Smooth muscle cell (in vitro differentiated cells): ENCODE measurements around the gene SIX3. TPM values are rescaled to one million over a fixed set of nuclear protein-coding genes. Genes with fewer than 3 reads are reported as not detected.

Experiments
- DNase-seq: peaks from one replicate; lab custom pipeline; 2025; ENCODE audit not compliant: unreplicated experiment; lab: John Stamatoyannopoulos, UW
- H2AFZ ChIP-seq: fragments of 200-600 bp; sonication (generic); 2 replicates; pipeline ENCODE4 v1.6.0; 2016; ENCODE audit warnings: antibody characterized with exemption, low read depth, mild to moderate bottlenecking
- H3F3A ChIP-seq: fragments of 200-600 bp; sonication (generic); 2 replicates; pipeline ENCODE4 v1.6.0; 2017; ENCODE audit warnings: antibody characterized with exemption, low read depth
- H3K27ac ChIP-seq: fragments of 200-600 bp; sonication (generic); 2 replicates; pipeline ENCODE4 v1.5.1; 2016; ENCODE audit warnings: low read depth, mild to moderate bottlenecking
- H3K27me3 ChIP-seq: fragments of 200-600 bp; sonication (generic); 2 replicates; pipeline ENCODE4 v1.6.1; 2016; ENCODE audit warnings: low read depth, mild to moderate bottlenecking
- H3K36me3 ChIP-seq: fragments of 200-600 bp; sonication (generic); 2 replicates; pipeline ENCODE4 v1.5.1; 2016; ENCODE audit warnings: low read depth
- H3K4me1 ChIP-seq: fragments of 200-600 bp; sonication (generic); 2 replicates; pipeline ENCODE4 v1.5.1; 2016; ENCODE audit warnings: low read depth
- H3K4me2 ChIP-seq: fragments of 200-600 bp; sonication (generic); 2 replicates; pipeline ENCODE4 v1.6.0; 2016; ENCODE audit warnings: mild to moderate bottlenecking
- H3K4me3 ChIP-seq: fragments of 200-600 bp; sonication (generic); 2 replicates; pipeline ENCODE4 v1.5.1; 2016; ENCODE audit warnings: mild to moderate bottlenecking
- H3K79me2 ChIP-seq: fragments of 200-600 bp; sonication (generic); 2 replicates; pipeline ENCODE4 v1.6.0; 2016; ENCODE audit warnings: low read depth, mild to moderate bottlenecking
- H3K9ac ChIP-seq: fragments of 200-600 bp; sonication (generic); 2 replicates; pipeline ENCODE4 v1.6.0; 2016; ENCODE audit warnings: low read depth
- H3K9me3 ChIP-seq: fragments of 200-600 bp; sonication (generic); replicated peaks from 2 replicates; pipeline ENCODE4 v1.5.1; 2016; ENCODE audit warnings: low read depth
- H4K20me1 ChIP-seq: fragments of 200-600 bp; sonication (generic); 2 replicates; pipeline ENCODE4 v1.6.0; 2016; ENCODE audit warnings: low read depth
- whole genome bisulfite sequencing: methylation state at CpG from one replicate; pipeline ENCODE4 v1.1.7; 2016; ENCODE audit warnings: low lambda C conversion rate; 5-methylcytosine and 5-hydroxymethylcytosine counted together
- polyA plus RNA-seq: library from polyadenylated mRNA; unstranded; fragments of >200 nt; fragmentation: Nextera tagmentation; extraction: Ambion mirVana; gene quantifications from 2 replicates; pipeline ENCODE4 v1.2.1, GENCODE V29; 2016
- small RNA-seq: library from RNA; depleted of rRNA; stranded (forward); fragments of <200 nt; gene quantifications from one replicate; pipeline ENCODE3, GENCODE V24; 2014
- total RNA-seq: library from RNA; depleted of rRNA; stranded (reverse); fragments of >200 nt; gene quantifications from 2 replicates; pipeline ENCODE4 v1.2.3, GENCODE V29; 2014
- TF ChIP-seq, protein P1 (sequence below): fragments of 200-600 bp; sonication (generic); IDR thresholded peaks from 2 replicates; pipeline ENCODE4 v1.5.1; 2017; ENCODE audit warnings: borderline replicate concordance, mild to moderate bottlenecking, antibody characterized with exemption; ENCODE audit not compliant: insufficient read depth, poor library complexity, severe bottlenecking

SIX3 gene
- total and polyA plus RNA-seq, 2 experiments from 2014 or later = not detected

DNA sequence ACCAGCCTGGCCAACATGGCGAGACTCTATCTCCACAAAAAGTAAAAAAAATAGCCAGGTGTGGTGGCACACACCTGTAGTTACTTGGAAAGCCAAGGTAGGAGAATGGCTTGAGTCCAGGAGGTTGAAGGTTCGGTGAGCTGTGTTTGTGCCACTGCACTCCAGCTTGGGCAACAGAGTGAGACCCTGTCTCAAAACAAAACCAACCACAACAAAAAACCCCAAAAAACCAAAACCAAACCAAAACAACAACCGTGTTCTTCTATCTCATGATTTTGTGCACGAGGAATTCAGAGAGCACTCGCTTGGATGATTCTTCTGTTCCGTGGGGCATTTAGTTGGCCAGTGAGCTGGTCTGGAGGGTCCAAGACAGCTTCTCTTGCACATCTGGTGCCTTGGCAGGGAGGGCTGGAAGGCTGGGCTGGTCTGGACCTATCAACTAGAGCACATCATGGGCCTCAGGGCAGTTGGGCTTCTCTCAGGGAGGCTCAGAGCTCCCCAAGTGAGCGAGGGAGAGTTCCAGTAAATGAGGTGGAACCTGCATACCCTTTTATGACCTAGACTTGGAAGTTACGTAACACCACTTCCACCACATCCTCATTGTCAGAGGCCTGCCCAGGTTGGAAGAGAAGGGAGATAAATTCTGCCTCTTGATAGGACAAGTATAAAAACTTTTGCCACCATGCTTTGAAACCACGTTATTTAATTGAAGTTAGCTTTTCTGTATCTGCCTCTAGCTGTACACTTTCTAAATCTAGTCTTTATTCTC is 42.5 kb downstream of the SIX3 start:
- Histone ChIP-seq H4K20me1 (no peaks in the 10 kb centered on the region), H3K4me2 (no peak overlapping the region), H2AFZ (no peak overlapping the region), H3K4me1 (no peaks in the 10 kb centered on the region), H3K36me3 (no peaks in the 10 kb centered on the region), H3K9ac (no peak overlapping the region), H3K27me3 (peaks cover 9% of the 10 kb centered on the region), H3K79me2 (no peaks in the 10 kb centered on the region), H3K27ac (no peak overlapping the region), H3K4me3 (no peak overlapping the region), H3F3A (no peaks in the 10 kb centered on the region), H3K9me3 (no peaks in the 10 kb centered on the region)
- WGBS = 81% methylated on average over 9 of the region's 9 CpGs
- TF ChIP-seq, protein P1, sequence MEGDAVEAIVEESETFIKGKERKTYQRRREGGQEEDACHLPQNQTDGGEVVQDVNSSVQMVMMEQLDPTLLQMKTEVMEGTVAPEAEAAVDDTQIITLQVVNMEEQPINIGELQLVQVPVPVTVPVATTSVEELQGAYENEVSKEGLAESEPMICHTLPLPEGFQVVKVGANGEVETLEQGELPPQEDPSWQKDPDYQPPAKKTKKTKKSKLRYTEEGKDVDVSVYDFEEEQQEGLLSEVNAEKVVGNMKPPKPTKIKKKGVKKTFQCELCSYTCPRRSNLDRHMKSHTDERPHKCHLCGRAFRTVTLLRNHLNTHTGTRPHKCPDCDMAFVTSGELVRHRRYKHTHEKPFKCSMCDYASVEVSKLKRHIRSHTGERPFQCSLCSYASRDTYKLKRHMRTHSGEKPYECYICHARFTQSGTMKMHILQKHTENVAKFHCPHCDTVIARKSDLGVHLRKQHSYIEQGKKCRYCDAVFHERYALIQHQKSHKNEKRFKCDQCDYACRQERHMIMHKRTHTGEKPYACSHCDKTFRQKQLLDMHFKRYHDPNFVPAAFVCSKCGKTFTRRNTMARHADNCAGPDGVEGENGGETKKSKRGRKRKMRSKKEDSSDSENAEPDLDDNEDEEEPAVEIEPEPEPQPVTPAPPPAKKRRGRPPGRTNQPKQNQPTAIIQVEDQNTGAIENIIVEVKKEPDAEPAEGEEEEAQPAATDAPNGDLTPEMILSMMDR = no peak
- DNase-seq = no peak

DNA sequence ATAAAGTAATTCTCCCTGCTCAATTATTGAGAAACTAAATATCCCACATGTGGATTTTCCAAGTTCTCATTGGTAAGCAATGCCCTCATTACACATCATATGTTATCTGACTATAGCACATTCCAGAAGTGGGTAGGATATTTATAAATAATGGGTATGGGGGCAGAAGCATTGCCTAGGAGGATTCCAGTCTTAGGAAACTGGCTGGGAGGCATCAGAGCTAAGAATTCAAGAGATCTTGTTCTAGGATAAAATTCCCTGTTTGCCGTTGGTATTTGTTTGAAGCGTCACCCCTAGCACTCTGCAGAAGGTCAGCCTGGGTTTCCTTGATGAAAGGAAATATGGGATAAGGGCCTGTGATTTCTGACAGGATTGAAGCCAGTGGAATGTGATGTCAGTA is 47.7 kb downstream of the SIX3 start:
- TF ChIP-seq, protein P1 = no peak
- no peaks in the 10 kb centered on the region for H3K36me3 ChIP-seq
- no peak overlapping the region for H2AFZ ChIP-seq
- DNase-seq = no peak
- WGBS = 79% methylated on average over 2 of the region's 2 CpGs
- H3K9me3 ChIP-seq = no peaks in the 10 kb centered on the region
- H3K9ac ChIP-seq = no peak overlapping the region
- H3F3A ChIP-seq = no peaks in the 10 kb centered on the region
- H4K20me1 ChIP-seq = no peaks in the 10 kb centered on the region
- H3K79me2 ChIP-seq = no peaks in the 10 kb centered on the region
- no peaks in the 10 kb centered on the region for H3K4me1 ChIP-seq
- peaks cover 18% of the 10 kb centered on the region for H3K27me3 ChIP-seq
- H3K4me3 ChIP-seq = no peak overlapping the region
- no peak overlapping the region for H3K4me2 ChIP-seq
- no peak overlapping the region for H3K27ac ChIP-seq

DNA sequence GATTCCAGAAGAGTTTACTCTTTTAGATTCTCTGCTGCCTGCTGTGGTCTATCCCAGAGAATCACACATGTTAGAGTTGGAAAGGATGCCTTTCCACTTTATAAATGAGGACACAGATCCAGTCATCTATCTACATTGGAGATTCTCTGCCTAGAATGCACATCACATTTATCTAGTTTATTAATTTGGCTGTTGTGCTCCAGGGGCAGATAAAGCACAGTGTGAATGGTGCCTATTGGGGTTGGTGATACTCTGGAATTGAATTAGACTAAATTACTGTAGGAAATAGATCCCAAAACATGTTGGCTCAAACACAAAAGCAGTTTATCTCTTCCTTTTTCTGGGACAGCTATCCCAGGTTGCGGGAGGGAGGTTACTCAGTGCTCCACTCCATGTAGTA is 52.9 kb downstream of the SIX3 start:
- Histone ChIP-seq H3K36me3 (no peaks in the 10 kb centered on the region), H3K9ac (no peak overlapping the region), H3K79me2 (no peaks in the 10 kb centered on the region), H3K4me2 (no peak overlapping the region), H3F3A (no peaks in the 10 kb centered on the region), H3K4me1 (no peaks in the 10 kb centered on the region), H3K9me3 (no peaks in the 10 kb centered on the region), H3K4me3 (no peak overlapping the region), H3K27me3 (peaks cover 70% of the 10 kb centered on the region), H2AFZ (no peak overlapping the region), H4K20me1 (no peaks in the 10 kb centered on the region), H3K27ac (no peak overlapping the region)
- no peak for DNase-seq
- TF ChIP-seq, protein P1 = no peak
- WGBS = 96% methylated on average over 1 of the region's 1 CpG

Small RNA genes within 50 kb of the gene (small RNA-seq; reads per million reads assigned to genes)
- gene RF02246 = not detected
- gene RF02247 = not detected
- gene RF02248 = not detected
- gene RF02250 = not detected
- not detected for gene RF02251
- not detected for gene RF02252

Other genes with a start within 250 kb of the SIX3 start
- 0.18 and 2.1 TPM in 2 replicates for gene SIX2, start 67.8 kb downstream of the SIX3 start, total RNA-seq
- gene SIX2, start 67.8 kb downstream of the SIX3 start, polyA plus RNA-seq = not detected in 2 replicates